ENCODE data around the gene OR5K4. TPM values are rescaled to one million over a fixed set of nuclear protein-coding genes. Genes with fewer than 3 reads are reported as not detected.

Gene OR5K4
- polyA plus RNA-seq, 1 experiment, result not detected

GRCh38 chr3:98326105-98326893, 27.4 kb upstream of the OR5K4 start:
- Histone ChIP-seq H3K27me3 (ENCODE audit: control insufficient read depth, insufficient read depth, low read length) (no peaks in the 10 kb centered on the region), H3K4me3 (ENCODE audit: low read depth, low read length) (no peak overlapping the region), H3K36me3 (ENCODE audit: control insufficient read depth, insufficient read depth, low read length) (no peaks in the 10 kb centered on the region)
- DNase-seq (ENCODE audit: low read depth), result no peak
- TF ChIP-seq, protein P1, sequence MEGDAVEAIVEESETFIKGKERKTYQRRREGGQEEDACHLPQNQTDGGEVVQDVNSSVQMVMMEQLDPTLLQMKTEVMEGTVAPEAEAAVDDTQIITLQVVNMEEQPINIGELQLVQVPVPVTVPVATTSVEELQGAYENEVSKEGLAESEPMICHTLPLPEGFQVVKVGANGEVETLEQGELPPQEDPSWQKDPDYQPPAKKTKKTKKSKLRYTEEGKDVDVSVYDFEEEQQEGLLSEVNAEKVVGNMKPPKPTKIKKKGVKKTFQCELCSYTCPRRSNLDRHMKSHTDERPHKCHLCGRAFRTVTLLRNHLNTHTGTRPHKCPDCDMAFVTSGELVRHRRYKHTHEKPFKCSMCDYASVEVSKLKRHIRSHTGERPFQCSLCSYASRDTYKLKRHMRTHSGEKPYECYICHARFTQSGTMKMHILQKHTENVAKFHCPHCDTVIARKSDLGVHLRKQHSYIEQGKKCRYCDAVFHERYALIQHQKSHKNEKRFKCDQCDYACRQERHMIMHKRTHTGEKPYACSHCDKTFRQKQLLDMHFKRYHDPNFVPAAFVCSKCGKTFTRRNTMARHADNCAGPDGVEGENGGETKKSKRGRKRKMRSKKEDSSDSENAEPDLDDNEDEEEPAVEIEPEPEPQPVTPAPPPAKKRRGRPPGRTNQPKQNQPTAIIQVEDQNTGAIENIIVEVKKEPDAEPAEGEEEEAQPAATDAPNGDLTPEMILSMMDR (IDR thresholded peaks at IDR 0.05; ENCODE audit: insufficient read depth, low read depth, low read length), result no peak
- CTCF ChIA-PET, result interaction anchor here (2.3 kb wide), 1 partner anchor 287 kb away, joined by 12 read pairs; no protein-coding TSS in a partner anchor
- POLR2A ChIA-PET, result no interaction called here

DNA sequence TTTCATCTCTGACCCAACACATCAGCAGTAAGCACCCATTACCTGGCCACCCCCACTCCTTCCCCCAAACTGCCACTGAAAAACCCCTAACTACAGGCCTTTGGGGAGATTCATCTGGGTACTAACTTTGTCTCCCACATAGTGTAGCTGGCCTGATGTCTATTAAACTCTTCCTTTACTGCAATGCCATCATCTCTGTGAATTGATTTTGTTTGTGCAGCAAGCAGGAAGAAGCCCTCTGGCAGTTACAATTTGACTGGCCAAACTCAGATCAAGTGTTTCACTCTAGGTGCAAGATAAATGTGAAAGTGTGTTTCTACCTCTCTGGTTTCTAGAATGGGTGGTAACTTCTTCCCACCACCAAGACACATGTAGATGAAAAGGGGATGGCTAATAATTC, 26.7 kb upstream of the OR5K4 start:
- Histone ChIP-seq H3K4me3 (ENCODE audit: low read depth, low read length) (no peak overlapping the region), H3K36me3 (ENCODE audit: control insufficient read depth, insufficient read depth, low read length) (no peaks in the 10 kb centered on the region), H3K27me3 (ENCODE audit: control insufficient read depth, insufficient read depth, low read length) (no peaks in the 10 kb centered on the region)
- TF ChIP-seq, protein P1 (IDR thresholded peaks at IDR 0.05; ENCODE audit: insufficient read depth, low read depth, low read length), result no peak
- no peak for DNase-seq (ENCODE audit: low read depth)
- POLR2A ChIA-PET, result no interaction called here
- CTCF ChIA-PET, result no interaction called here

GRCh38 chr3:98328933-98329332, 24.7 kb upstream of the OR5K4 start:
- Histone ChIP-seq H3K36me3 (ENCODE audit: control insufficient read depth, insufficient read depth, low read length) (no peaks in the 10 kb centered on the region), H3K4me3 (ENCODE audit: low read depth, low read length) (no peak overlapping the region), H3K27me3 (ENCODE audit: control insufficient read depth, insufficient read depth, low read length) (no peaks in the 10 kb centered on the region)
- no peak for DNase-seq (ENCODE audit: low read depth)
- CTCF ChIA-PET, result interaction anchor here (0.5 to 3.3 kb wide), 8 partner anchors 11 to 603 kb away, joined by 3 to 52 read pairs (median 4); no protein-coding TSS in a partner anchor
- POLR2A ChIA-PET, result no interaction called here
- TF ChIP-seq, protein P1 (IDR thresholded peaks at IDR 0.05; ENCODE audit: insufficient read depth, low read depth, low read length), result 0 out of 2 replicates have a peak, but pooled peaks have one; percentile 3

DNA sequence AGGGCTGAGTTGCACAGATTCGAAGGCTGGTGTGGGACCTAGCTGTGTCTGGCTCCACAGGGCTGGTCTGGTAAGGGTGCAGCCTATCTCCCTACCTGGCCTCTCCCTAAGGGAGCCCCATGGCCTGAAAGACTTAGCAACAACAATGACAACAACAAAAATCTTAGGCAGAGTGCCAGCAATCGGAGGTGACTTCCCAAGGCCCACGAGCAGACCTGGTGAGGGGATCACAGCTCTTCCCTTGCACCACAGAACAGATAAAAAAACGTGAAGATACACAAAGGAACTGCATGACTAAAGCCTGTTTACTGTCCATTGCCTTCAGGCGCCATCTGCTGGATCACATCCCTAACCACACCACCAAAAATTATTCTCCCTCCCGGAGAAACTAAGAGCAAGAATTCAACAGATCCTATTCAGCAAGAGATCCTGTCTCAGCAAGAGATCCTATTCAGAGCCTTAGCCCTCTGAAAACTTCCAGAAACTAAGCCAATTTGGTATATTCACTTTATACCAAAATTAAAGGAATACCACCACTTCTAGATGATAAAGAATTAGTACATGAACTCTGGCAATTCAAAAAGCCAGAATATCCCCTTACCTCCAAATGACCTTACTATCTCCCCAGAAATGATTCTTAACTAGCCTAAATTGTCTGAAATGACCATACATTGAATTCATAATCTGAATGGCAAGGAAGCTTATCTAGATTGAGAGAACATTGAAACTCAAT, 24.1 kb upstream of the OR5K4 start:
- TF ChIP-seq, protein P1 (IDR thresholded peaks at IDR 0.05; ENCODE audit: insufficient read depth, low read depth, low read length), result peak; percentile 86
- ChIA-PET POLR2A (no interaction called here), CTCF (interaction anchor here (0.6 to 3.3 kb wide), 11 partner anchors 10 to 303 kb away, joined by 3 to 52 read pairs (median 4); no protein-coding TSS in a partner anchor)
- Histone ChIP-seq H3K27me3 (ENCODE audit: control insufficient read depth, insufficient read depth, low read length) (no peaks in the 10 kb centered on the region), H3K36me3 (ENCODE audit: control insufficient read depth, insufficient read depth, low read length) (no peaks in the 10 kb centered on the region), H3K4me3 (ENCODE audit: low read depth, low read length) (no peak overlapping the region)
- no peak for DNase-seq (ENCODE audit: low read depth)

DNA sequence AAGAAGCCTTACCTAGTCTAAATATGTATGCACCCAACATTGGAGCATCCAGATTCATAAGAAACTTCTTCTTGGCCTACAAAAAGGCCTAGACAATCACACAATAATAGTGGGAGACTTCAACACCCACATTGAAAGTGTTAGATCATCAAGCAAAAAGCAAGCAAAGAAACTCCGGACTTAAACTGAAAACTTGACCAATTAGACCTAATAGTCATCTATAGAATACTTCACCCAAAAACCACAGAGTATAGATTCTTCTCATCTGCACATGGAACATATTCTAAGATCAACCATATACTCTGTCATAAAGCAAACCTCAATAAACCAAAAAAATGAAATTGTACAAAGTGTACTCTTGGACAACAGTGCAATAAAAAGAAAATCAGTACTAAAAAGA, 22.3 kb upstream of the OR5K4 start:
- TF ChIP-seq, protein P1 (IDR thresholded peaks at IDR 0.05; ENCODE audit: insufficient read depth, low read depth, low read length), result no peak
- POLR2A ChIA-PET, result no interaction called here
- CTCF ChIA-PET, result no interaction called here

More for the DNA sequence above, 22.3 kb upstream of the OR5K4 start:
- DNase-seq (ENCODE audit: low read depth), result no peak
- Histone ChIP-seq H3K4me3 (ENCODE audit: low read depth, low read length) (no peak overlapping the region), H3K27me3 (ENCODE audit: control insufficient read depth, insufficient read depth, low read length) (no peaks in the 10 kb centered on the region), H3K36me3 (ENCODE audit: control insufficient read depth, insufficient read depth, low read length) (no peaks in the 10 kb centered on the region)
